Neural cell (in vitro differentiated cells): Measurements from ENCODE around the gene LPCAT3.

Experiments
- CTCF ChIP-seq: fragments of 450-650 bp; IDR thresholded peaks from 2 replicates; pipeline ENCODE4 v1.5.1; 2014; ENCODE audit warnings: antibody characterized with exemption, mild to moderate bottlenecking, moderate library complexity; ENCODE audit not compliant: poor library complexity, severe bottlenecking
- EP300 ChIP-seq: fragments of 450-650 bp; conservative IDR thresholded peaks from 2 replicates; pipeline ENCODE4 v1.6.1; 2014; ENCODE audit warnings: antibody characterized with exemption, mild to moderate bottlenecking, moderate library complexity; ENCODE audit not compliant: poor library complexity, severe bottlenecking
- EZH2 ChIP-seq: fragments of 200-600, 300-800 bp; shearing (Covaris generic), sonication (generic); IDR thresholded peaks from 2 replicates; pipeline ENCODE4 v1.6.1; 2014; ENCODE audit warnings: antibody characterized with exemption, low read length, borderline replicate concordance, mild to moderate bottlenecking; ENCODE audit not compliant: insufficient read depth, poor library complexity, severe bottlenecking
- RAD21 ChIP-seq: fragments of 450-650 bp; conservative IDR thresholded peaks from 2 replicates; pipeline ENCODE4 v1.6.1; 2014; ENCODE audit warnings: antibody characterized with exemption, mild to moderate bottlenecking, moderate library complexity
- SMC3 ChIP-seq: fragments of 450-650 bp; conservative IDR thresholded peaks from 2 replicates; pipeline ENCODE4 v1.6.1; 2014; ENCODE audit warnings: antibody characterized with exemption, mild to moderate bottlenecking, moderate library complexity; ENCODE audit not compliant: poor library complexity

GRCh38 chr12:6936194-6936635, 82.1 kb downstream of the LPCAT3 start:
- TF ChIP-seq CTCF (no peak), EP300 (no peak), EZH2 (no peak), RAD21 (no peak), SMC3 (no peak)
